ENCODE results near the gene TEKT1. TPM values are rescaled to one million over a fixed set of nuclear protein-coding genes. Genes with fewer than 3 reads are reported as not detected.
"Not testable (repeated sequence)": the region's sequence is repeated elsewhere in the genome, so short reads cannot be mapped to it uniquely, and the experiment has no call there.

The TEKT1 gene
- total and polyA plus RNA-seq, 9 donors: 0.07 to 0.43 (median 0.18) TPM; not detected in 5

DNA sequence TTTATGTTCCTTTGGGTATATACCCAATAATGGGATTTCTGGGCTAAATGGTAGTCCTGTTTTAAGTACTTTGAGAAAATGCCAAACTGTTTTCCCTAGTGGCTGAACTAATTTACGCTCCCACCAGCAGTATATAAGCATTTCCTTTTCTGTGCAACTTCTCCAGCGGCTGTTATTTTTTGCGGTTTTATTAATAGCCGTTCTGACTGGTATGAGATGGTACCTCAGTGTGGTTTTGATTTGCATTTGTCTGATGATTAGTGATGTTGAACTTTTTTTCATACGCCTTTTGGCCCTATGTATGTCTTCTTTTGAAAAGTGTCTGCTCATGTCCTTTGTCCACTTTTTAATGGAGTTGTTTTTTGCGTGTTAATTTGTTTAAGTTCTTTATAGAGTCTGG is 25.8 kb upstream of the TEKT1 start:
- no peak for DNase-seq

DNA sequence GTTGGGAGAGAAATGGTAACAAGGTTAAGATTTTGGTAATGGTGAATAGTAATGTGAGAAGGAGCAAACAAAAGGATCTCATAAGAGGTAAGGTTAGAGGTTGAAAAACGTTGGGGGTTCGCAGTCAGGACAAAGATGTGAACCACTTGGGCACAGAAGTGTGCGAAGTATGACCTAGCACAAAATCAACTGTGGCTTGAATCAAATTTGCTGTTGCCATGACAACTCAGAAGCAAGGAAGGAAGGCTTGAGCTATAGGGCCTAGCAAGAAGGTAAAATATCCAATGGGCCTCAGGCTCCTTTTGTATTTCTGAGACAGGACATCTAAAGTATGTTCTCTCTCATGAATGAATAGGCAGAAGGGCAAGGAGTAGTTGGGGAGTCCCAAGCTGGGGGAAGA is 24.5 kb upstream of the TEKT1 start:
- DNase-seq: no peak
- Histone ChIP-seq H3K4me1 (ENCODE audit: control insufficient read depth, insufficient read depth, low read length) (no peaks in the 10 kb centered on the region), H3K9me3 (replicated peaks; ENCODE audit: control insufficient read depth, low read depth, low read length) (no peaks in the 10 kb centered on the region), H3K4me3 (ENCODE audit: low read length) (no peak overlapping the region), H3K36me3 (ENCODE audit: control insufficient read depth, insufficient read depth, low read length) (no peaks in the 10 kb centered on the region), H3K27ac (ENCODE audit: low read length) (no peak overlapping the region), H3K27me3 (ENCODE audit: control insufficient read depth, insufficient read depth, low read length) (peaks cover 5% of the 10 kb centered on the region)
- WGBS (ENCODE audit: insufficient coverage): 74% methylated on average over 3 of the region's 3 CpGs

More for the DNA sequence above, 25.8 kb upstream of the TEKT1 start:
- H3K9me3 ChIP-seq (replicated peaks; ENCODE audit: control insufficient read depth, low read depth, low read length): no peaks in the 10 kb centered on the region
- peaks cover 5% of the 10 kb centered on the region for H3K27me3 ChIP-seq (ENCODE audit: control insufficient read depth, insufficient read depth, low read length)
- no peaks in the 10 kb centered on the region for H3K4me1 ChIP-seq (ENCODE audit: control insufficient read depth, insufficient read depth, low read length)
- H3K36me3 ChIP-seq (ENCODE audit: control insufficient read depth, insufficient read depth, low read length): no peaks in the 10 kb centered on the region
- H3K27ac ChIP-seq (ENCODE audit: low read length): no peak overlapping the region
- H3K4me3 ChIP-seq (ENCODE audit: low read length): no peak overlapping the region
- WGBS (ENCODE audit: insufficient coverage): 66% methylated on average over 2 of the region's 6 CpGs

DNA sequence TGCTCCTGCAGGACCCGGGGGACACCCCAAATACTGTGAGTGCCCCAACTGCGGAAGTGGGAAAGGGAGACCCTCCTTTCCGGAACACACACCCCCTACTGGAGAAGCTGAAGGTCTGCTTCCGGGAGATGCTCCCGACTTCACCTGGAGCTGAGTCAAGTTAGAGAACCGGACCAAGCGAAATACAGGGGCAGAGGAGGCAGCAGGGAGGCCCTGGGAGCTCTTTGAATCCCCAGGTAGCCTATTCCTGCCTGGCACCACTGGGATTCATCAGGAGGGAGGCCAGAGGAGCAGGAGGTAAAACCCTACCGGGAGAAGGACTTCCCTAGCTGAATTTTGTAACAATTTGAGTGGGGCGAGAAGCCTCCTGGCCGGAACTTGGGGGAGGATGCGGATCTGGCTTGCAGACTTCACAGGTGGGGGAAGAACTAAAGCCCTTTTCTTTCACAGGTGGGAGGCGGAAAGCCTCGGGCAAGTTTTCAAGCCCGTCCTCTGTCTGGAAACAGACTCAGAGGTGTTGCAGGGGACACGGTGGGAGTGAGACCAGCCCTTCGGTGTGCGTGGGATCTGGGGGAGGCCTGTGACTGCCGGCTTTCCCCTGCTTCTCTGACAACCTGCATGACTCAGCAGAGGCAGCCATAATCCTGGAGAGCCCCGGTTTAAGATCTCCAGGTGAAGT is 22.4 kb upstream of the TEKT1 start:
- 17% methylated on average over 13 of the region's 19 CpGs for WGBS (ENCODE audit: insufficient coverage)
- Histone ChIP-seq H3K4me1 (ENCODE audit: control insufficient read depth, insufficient read depth, low read length) (no peaks in the 10 kb centered on the region), H3K36me3 (ENCODE audit: control insufficient read depth, insufficient read depth, low read length) (no peaks in the 10 kb centered on the region), H3K27me3 (ENCODE audit: control insufficient read depth, insufficient read depth, low read length) (peaks cover 8% of the 10 kb centered on the region), H3K4me3 (ENCODE audit: low read length) (no peak overlapping the region), H3K9me3 (replicated peaks; ENCODE audit: control insufficient read depth, low read depth, low read length) (no peaks in the 10 kb centered on the region), H3K27ac (ENCODE audit: low read length) (no peak overlapping the region)
- no peak for DNase-seq

DNA sequence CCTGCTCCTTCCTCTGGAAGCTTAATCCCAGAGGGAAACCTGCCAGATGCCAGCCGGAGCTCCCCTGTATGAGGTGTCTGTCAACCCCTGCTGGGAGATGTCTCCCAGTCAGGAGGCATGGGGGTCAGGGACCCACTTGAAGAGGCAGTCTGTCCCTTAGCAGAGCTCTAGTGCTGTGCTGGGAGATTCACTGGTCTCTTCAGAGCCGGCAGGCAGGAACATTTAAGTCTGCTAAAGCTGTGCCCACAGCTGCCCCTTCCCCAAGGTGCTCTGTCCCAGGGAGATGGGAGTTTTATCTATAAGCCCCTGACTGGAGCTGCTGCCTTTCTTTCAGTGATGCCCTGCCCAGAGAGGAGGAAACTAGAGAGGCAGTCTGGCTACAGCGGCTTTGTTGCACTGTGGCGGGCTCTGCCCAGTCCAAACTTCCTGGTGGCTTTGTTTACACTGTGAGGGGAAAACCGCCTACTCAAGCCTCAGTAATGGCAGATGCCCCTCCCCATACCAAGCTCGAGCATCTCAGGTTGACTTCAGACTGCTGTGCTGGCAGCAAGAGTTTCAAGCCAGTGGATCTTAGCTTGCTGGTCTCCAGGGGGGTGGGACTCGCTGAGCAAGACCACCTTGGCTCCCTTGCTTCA is 17.1 kb upstream of the TEKT1 start:
- H3K27ac ChIP-seq (ENCODE audit: low read length); H3K27me3 ChIP-seq (ENCODE audit: control insufficient read depth, insufficient read depth, low read length); H3K4me1 ChIP-seq (ENCODE audit: control insufficient read depth, insufficient read depth, low read length); H3K4me3 ChIP-seq (ENCODE audit: low read length); DNase-seq; H3K9me3 ChIP-seq (replicated peaks; ENCODE audit: control insufficient read depth, low read depth, low read length); H3K36me3 ChIP-seq (ENCODE audit: control insufficient read depth, insufficient read depth, low read length): not testable (repeated sequence)
- 70% methylated on average over 2 of the region's 7 CpGs for WGBS (ENCODE audit: insufficient coverage)

DNA sequence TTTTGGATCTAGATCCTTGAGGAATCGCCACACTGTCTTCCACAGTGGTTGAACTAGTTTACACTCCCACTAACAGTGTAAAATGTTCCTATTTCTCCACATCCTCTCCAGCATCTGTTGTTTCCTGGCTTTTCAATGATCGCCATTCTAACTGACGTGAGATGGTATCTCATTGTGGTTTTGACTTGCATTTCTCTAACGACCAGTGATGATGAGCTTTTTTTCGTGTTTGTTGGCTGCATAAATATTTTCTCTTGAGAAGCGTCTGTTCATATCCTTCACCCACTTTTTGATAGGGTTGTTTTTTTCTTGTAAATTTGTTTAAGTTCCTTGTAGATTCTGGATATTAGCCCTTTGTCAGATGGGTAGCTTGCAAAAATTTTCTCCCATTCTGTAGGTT is 14.6 kb upstream of the TEKT1 start:
- peaks cover 14% of the 10 kb centered on the region for H3K27me3 ChIP-seq (ENCODE audit: control insufficient read depth, insufficient read depth, low read length)
- H3K4me1 ChIP-seq (ENCODE audit: control insufficient read depth, insufficient read depth, low read length): not testable (repeated sequence)
- no CpG with 5 or more reads among the region's 6 CpGs for WGBS (ENCODE audit: insufficient coverage)

DNA sequence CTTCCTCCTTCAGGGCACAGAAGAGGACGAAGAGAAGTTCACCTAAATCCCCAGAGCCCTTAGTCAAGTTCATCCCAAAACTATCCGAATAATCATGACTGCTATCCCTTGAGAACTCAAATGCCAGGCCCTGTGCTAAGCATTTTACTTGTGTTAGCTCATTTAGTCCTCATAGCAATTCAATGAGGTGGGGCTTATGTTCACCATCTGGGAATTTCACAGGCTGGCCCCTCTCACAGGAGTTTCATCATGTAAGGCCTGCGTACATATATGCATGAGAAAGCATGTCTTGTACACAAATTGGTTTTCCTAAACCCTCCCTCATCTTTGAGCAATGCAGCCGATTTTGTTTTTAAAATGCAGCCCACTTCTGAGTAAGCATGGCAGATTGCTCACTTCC is 12.9 kb upstream of the TEKT1 start:
- not testable (repeated sequence) for H3K36me3 ChIP-seq (ENCODE audit: control insufficient read depth, insufficient read depth, low read length); H3K4me3 ChIP-seq (ENCODE audit: low read length); H3K4me1 ChIP-seq (ENCODE audit: control insufficient read depth, insufficient read depth, low read length); H3K9me3 ChIP-seq (replicated peaks; ENCODE audit: control insufficient read depth, low read depth, low read length); DNase-seq; H3K27ac ChIP-seq (ENCODE audit: low read length)
- peaks cover 20% of the 10 kb centered on the region for H3K27me3 ChIP-seq (ENCODE audit: control insufficient read depth, insufficient read depth, low read length)
- 60% methylated on average over 2 of the region's 4 CpGs for WGBS (ENCODE audit: insufficient coverage)

More for the DNA sequence above, 14.6 kb upstream of the TEKT1 start:
- H3K36me3 ChIP-seq (ENCODE audit: control insufficient read depth, insufficient read depth, low read length); H3K9me3 ChIP-seq (replicated peaks; ENCODE audit: control insufficient read depth, low read depth, low read length); DNase-seq; H3K27ac ChIP-seq (ENCODE audit: low read length); H3K4me3 ChIP-seq (ENCODE audit: low read length): not testable (repeated sequence)

DNA sequence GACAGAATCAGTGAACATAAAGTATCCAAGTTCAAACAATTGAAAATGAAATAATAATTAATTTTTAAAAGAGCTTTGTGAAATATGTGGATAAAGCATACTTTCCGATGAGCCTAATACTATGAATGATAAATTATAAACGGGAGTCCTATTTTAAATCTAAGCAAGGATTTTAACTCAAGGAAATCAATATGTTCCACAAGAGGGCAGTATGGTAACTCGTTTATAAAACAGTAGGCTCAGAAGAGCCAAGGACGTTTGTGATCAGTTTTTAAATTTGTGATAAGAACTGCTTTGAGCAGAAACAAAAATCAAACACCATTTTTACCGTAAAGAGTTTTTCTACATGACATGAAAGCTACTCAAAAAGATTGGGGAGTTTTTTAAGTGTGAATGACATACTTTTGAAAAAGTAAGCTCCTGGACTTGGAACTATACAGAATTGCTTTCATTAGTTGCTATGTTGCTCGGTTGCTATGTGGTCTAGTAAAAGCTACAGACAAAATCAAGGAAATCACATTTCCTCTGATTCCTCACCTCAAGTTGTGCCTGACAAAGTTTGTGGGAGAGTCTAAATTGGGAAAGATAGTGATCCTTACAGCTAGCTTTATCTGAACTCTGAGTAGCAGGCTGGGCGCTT is 11.8 kb upstream of the TEKT1 start:
- peak; percentile 67 for DNase-seq
- WGBS (ENCODE audit: insufficient coverage): 88% methylated on average over 1 of the region's 7 CpGs

DNA sequence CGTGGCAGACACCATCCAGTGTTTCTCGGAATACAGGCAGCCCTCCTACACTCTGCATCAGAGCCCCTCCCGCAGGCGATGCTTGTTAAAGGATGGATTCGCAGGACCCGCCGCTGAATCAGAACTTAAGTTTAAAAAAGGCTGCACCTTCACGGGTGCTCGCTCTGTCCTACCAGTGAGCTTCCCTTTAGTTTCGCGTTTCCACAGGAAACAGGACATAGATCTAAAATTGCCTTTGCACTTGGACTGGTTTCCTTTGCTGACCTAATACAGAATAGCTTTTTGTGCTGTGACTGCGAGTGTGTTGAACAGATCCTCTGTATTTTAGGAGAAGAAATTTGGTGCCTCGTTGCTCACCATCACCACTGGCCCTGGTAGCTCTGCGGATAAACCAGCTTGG is 10.2 kb upstream of the TEKT1 start:
- not testable (repeated sequence) for DNase-seq; H3K36me3 ChIP-seq (ENCODE audit: control insufficient read depth, insufficient read depth, low read length); H3K4me3 ChIP-seq (ENCODE audit: low read length); H3K4me1 ChIP-seq (ENCODE audit: control insufficient read depth, insufficient read depth, low read length); H3K27ac ChIP-seq (ENCODE audit: low read length); H3K9me3 ChIP-seq (replicated peaks; ENCODE audit: control insufficient read depth, low read depth, low read length)
- WGBS (ENCODE audit: insufficient coverage): no CpG with 5 or more reads among the region's 14 CpGs
- peaks cover 28% of the 10 kb centered on the region for H3K27me3 ChIP-seq (ENCODE audit: control insufficient read depth, insufficient read depth, low read length)

More for the DNA sequence above, 11.8 kb upstream of the TEKT1 start:
- Histone ChIP-seq H3K9me3 (replicated peaks; ENCODE audit: control insufficient read depth, low read depth, low read length) (no peaks in the 10 kb centered on the region), H3K4me1 (ENCODE audit: control insufficient read depth, insufficient read depth, low read length) (no peaks in the 10 kb centered on the region), H3K27me3 (ENCODE audit: control insufficient read depth, insufficient read depth, low read length) (peaks cover 20% of the 10 kb centered on the region), H3K36me3 (ENCODE audit: control insufficient read depth, insufficient read depth, low read length) (no peaks in the 10 kb centered on the region), H3K4me3 (ENCODE audit: low read length) (no peak overlapping the region), H3K27ac (ENCODE audit: low read length) (no peak overlapping the region)

DNA sequence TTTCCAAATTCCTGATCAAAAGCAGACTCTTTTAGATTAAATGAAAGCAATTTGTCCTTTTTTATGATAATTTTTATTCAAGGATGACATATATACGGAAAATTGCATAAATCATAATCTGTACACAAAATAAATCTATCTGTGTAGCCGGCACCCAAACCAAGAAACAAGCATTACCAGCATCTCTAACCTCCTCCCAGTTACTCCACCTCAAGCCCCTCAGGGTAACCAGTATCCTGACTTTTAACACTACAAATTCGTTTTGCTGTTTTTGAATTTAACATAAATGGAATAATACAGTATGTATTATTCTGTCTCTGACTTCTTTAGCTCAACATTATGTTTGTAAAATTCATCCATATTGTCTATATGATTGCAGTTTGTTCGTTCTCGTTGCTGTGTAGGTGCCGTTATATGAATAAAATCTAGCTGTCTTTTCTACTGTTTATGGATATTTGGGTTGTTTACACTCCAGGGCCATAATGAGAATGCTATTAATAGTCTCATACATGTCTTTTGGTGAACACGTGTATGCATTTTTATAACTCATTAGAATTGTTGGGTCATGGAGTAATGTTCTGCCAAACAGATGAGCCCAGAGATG is 1.0 kb downstream of the TEKT1 start:
- H3K27ac ChIP-seq (ENCODE audit: low read length): no peak overlapping the region
- H3K4me1 ChIP-seq (ENCODE audit: control insufficient read depth, insufficient read depth, low read length): peaks cover 8% of the 10 kb centered on the region
- DNase-seq: no peak
- no peak overlapping the region for H3K4me3 ChIP-seq (ENCODE audit: low read length)
- no peaks in the 10 kb centered on the region for H3K9me3 ChIP-seq (replicated peaks; ENCODE audit: control insufficient read depth, low read depth, low read length)
- WGBS (ENCODE audit: insufficient coverage): no CpG with 5 or more reads among the region's 7 CpGs
- H3K36me3 ChIP-seq (ENCODE audit: control insufficient read depth, insufficient read depth, low read length): no peaks in the 10 kb centered on the region
- peaks cover 20% of the 10 kb centered on the region for H3K27me3 ChIP-seq (ENCODE audit: control insufficient read depth, insufficient read depth, low read length)

DNA sequence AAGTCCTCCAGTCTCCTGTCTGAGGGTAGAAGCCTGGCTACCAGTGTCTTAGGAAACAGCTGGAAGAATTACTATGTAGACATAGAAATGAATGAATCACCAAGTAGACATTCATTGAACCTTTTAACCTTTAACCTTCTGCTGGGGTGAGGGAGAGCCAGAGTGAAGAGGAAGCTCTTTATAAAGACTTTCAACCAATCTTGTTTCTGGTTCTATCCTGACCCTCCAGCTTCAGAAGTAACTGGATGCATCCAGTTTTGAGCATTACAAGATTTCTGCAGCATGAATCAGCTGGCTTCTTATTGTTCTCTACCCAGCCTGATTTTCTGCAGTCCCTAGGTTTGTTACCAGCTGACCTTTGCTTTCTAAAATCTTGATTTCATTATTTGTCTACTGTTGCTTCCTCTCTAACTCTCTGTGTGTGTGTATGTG is 8.5 kb downstream of the TEKT1 start:
- H3K9me3 ChIP-seq (replicated peaks; ENCODE audit: control insufficient read depth, low read depth, low read length): no peaks in the 10 kb centered on the region
- H3K27ac ChIP-seq (ENCODE audit: low read length): no peak overlapping the region
- no peak for DNase-seq
- no peaks in the 10 kb centered on the region for H3K36me3 ChIP-seq (ENCODE audit: control insufficient read depth, insufficient read depth, low read length)
- H3K4me1 ChIP-seq (ENCODE audit: control insufficient read depth, insufficient read depth, low read length): no peaks in the 10 kb centered on the region
- H3K27me3 ChIP-seq (ENCODE audit: control insufficient read depth, insufficient read depth, low read length): no peaks in the 10 kb centered on the region
- no peak overlapping the region for H3K4me3 ChIP-seq (ENCODE audit: low read length)

Data from muscle of leg (tissue), 11 donors.